ENCODE data around the gene KSR1. TPM values are rescaled to one million over a fixed set of nuclear protein-coding genes. Genes with fewer than 3 reads are reported as not detected.

The KSR1 gene
- total RNA-seq, 2 donors from 2014 or later: 11.5 to 23.7 TPM

DNA sequence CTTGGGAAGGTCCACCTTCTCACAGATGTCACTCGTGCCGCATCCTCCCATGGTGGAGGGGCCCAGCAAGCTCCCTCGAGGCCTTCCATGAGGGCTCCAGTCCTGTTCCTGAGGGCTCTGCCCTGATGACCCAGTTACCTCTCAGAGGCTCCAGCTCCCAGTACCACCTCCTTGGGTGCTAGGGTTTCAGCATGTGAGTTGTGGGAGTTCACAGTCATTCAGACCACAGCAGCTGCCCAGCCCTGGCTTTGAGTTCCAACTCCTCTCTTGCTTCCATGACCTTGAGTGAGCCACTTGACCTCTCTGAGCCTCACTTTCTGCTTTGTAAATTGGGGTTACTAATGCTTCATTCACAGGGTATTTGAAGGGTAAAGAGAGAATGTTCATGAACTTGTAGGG lies 137.6 kb downstream of the KSR1 start:
- H3K27me3 ChIP-seq (replicated peaks; ENCODE audit: insufficient read depth): no peaks in the 10 kb centered on the region
- 82% methylated on average over 3 of the region's 3 CpGs for WGBS
- intact Hi-C loops (cut with DNase I): no loop called here
- peaks cover 0 to 4% of the 10 kb centered on the region in 2 donors for H3K36me3 ChIP-seq
- no peak overlapping the region for H3K27ac ChIP-seq
- H3K4me1 ChIP-seq (replicated peaks): no peaks in the 10 kb centered on the region
- TF ChIP-seq POLR2AphosphoS5 (IDR thresholded peaks at IDR 0.05) (no peak), POLR2A (IDR thresholded peaks at IDR 0.05) (no peak)
- TF ChIP-seq, protein P1, sequence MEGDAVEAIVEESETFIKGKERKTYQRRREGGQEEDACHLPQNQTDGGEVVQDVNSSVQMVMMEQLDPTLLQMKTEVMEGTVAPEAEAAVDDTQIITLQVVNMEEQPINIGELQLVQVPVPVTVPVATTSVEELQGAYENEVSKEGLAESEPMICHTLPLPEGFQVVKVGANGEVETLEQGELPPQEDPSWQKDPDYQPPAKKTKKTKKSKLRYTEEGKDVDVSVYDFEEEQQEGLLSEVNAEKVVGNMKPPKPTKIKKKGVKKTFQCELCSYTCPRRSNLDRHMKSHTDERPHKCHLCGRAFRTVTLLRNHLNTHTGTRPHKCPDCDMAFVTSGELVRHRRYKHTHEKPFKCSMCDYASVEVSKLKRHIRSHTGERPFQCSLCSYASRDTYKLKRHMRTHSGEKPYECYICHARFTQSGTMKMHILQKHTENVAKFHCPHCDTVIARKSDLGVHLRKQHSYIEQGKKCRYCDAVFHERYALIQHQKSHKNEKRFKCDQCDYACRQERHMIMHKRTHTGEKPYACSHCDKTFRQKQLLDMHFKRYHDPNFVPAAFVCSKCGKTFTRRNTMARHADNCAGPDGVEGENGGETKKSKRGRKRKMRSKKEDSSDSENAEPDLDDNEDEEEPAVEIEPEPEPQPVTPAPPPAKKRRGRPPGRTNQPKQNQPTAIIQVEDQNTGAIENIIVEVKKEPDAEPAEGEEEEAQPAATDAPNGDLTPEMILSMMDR (IDR thresholded peaks at IDR 0.05): no peak
- H3K9me3 ChIP-seq: no peaks in the 10 kb centered on the region
- H3K4me3 ChIP-seq: no peak overlapping the region
- no peak for DNase-seq (ENCODE audit: low spot score)

DNA sequence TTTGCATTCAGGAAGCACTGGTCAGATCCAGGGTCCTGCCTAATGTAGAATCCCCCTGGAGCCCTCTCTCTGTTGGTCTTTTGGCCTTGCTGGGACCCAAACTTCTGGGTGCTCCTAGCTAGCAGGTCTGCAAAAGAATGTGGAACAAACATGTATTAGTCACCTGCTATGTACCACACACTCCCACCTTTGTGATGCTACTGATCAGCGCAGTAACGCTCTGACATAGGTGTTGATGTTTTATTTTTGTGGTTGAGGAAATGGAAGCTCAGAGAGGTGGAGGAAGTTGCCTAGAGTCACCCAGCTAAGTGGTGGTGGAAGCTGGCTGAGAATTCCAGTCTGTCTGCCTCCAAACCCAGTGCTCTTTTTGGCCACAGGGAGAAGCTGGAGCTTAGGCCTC lies 139.0 kb downstream of the KSR1 start:
- 97% methylated on average over 2 of the region's 2 CpGs for WGBS
- intact Hi-C loops (cut with DNase I): loop anchor here (5.0 kb wide), 1 partner anchor 138 kb away; the partner anchor contains the start of gene KSR1

DNA sequence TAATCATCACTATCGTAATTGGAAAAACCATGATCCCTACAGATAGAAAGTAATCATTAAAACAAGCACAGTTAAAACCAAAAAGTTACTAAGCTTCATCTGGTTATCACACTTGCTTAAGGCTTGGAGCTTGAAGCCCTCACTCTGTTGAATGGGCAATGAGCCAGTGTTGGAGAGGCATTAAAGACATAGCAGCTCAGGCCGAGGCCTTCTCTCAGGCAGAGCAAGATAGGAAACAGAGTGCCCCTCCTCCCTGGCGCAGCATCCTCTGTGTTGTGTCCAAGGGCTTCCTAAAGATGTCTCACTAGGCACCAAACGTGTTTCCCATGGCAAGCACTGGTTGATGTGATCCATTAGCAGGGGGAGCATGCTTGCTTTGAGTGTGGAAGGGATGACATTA lies 139.8 kb downstream of the KSR1 start:
- WGBS: 58% methylated on average over 4 of the region's 4 CpGs
- Histone ChIP-seq H3K4me3 (no peak overlapping the region), H3K4me1 (replicated peaks) (no peaks in the 10 kb centered on the region), H3K27ac (no peak overlapping the region), H3K27me3 (replicated peaks; ENCODE audit: insufficient read depth) (no peaks in the 10 kb centered on the region), H3K36me3 (peaks cover 0 to 4% of the 10 kb centered on the region in 2 donors), H3K9me3 (no peaks in the 10 kb centered on the region)
- intact Hi-C loops (cut with DNase I): loop anchor here (5.0 kb wide), 1 partner anchor 139 kb away; the partner anchor contains the start of gene KSR1
- no peak for DNase-seq (ENCODE audit: low spot score)
- TF ChIP-seq POLR2A (IDR thresholded peaks at IDR 0.05) (no peak), POLR2AphosphoS5 (IDR thresholded peaks at IDR 0.05) (no peak)
- TF ChIP-seq, protein P1 (IDR thresholded peaks at IDR 0.05): no peak

More for the DNA sequence above, 139.0 kb downstream of the KSR1 start:
- H3K27me3 ChIP-seq (replicated peaks; ENCODE audit: insufficient read depth): no peaks in the 10 kb centered on the region
- no peak overlapping the region for H3K4me3 ChIP-seq
- H3K36me3 ChIP-seq: peaks cover 0 to 4% of the 10 kb centered on the region in 2 donors
- no peak for TF ChIP-seq POLR2AphosphoS5 (IDR thresholded peaks at IDR 0.05)
- no peak for TF ChIP-seq POLR2A (IDR thresholded peaks at IDR 0.05)
- TF ChIP-seq, protein P1 (IDR thresholded peaks at IDR 0.05): no peak
- H3K27ac ChIP-seq: no peak overlapping the region
- no peak for DNase-seq (ENCODE audit: low spot score)
- H3K9me3 ChIP-seq: no peaks in the 10 kb centered on the region
- H3K4me1 ChIP-seq (replicated peaks): no peaks in the 10 kb centered on the region

GRCh38 chr17:27596566-27597187 lies 140.4 kb downstream of the KSR1 start:
- DNase-seq (ENCODE audit: low spot score): no peak
- no peaks in the 10 kb centered on the region for H3K27me3 ChIP-seq (replicated peaks; ENCODE audit: insufficient read depth)
- no peak for TF ChIP-seq POLR2A (IDR thresholded peaks at IDR 0.05)
- no peak for TF ChIP-seq POLR2AphosphoS5 (IDR thresholded peaks at IDR 0.05)
- intact Hi-C loops (cut with DNase I): loop anchor here (5.0 kb wide), 1 partner anchor 139 kb away; the partner anchor contains the start of gene KSR1
- peaks cover 0 to 4% of the 10 kb centered on the region in 2 donors for H3K36me3 ChIP-seq
- WGBS: 67% methylated on average over 9 of the region's 9 CpGs
- no peaks in the 10 kb centered on the region for H3K4me1 ChIP-seq (replicated peaks)
- no peaks in the 10 kb centered on the region for H3K9me3 ChIP-seq
- no peak overlapping the region for H3K4me3 ChIP-seq
- H3K27ac ChIP-seq: no peak overlapping the region

DNA sequence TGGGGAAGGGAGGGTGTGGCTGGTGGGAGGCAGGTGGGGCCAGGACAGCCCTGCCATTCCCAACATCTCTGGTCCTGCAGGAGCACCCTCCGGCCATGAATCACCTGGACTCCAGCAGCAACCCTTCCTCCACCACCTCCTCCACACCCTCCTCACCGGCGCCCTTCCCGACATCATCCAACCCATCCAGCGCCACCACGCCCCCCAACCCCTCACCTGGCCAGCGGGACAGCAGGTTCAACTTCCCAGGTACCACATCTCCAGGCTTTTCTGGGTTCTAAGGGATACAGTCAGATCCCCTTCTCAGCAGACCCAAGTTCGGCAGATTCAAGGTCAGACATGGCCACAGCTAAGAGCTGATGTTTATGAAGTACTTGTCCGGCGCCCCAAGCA lies 140.9 kb downstream of the KSR1 start:
- Histone ChIP-seq H3K27ac (no peak overlapping the region), H3K4me1 (replicated peaks) (no peaks in the 10 kb centered on the region), H3K27me3 (replicated peaks; ENCODE audit: insufficient read depth) (no peaks in the 10 kb centered on the region), H3K9me3 (no peaks in the 10 kb centered on the region), H3K36me3 (peaks cover 0 to 4% of the 10 kb centered on the region in 2 donors), H3K4me3 (no peak overlapping the region)
- DNase-seq (ENCODE audit: low spot score): no peak
- 80% methylated on average over 10 of the region's 10 CpGs for WGBS
- no peak for TF ChIP-seq POLR2AphosphoS5 (IDR thresholded peaks at IDR 0.05)
- TF ChIP-seq, protein P1 (IDR thresholded peaks at IDR 0.05): no peak
- no peak for TF ChIP-seq POLR2A (IDR thresholded peaks at IDR 0.05)
- intact Hi-C loops (cut with DNase I): loop anchor here (5.0 kb wide), 1 partner anchor 140 kb away; the partner anchor contains the start of gene KSR1
